Hematopoietic multipotent progenitor cell (in vitro differentiated cells): ENCODE data around the gene RDH8. TPM values are rescaled to one million over a fixed set of nuclear protein-coding genes. Genes with fewer than 3 reads are reported as not detected.
"Not testable (repeated sequence)": the region's sequence is repeated elsewhere in the genome, so short reads cannot be mapped to it uniquely, and the experiment has no call there.

ENCODE experiments used
- DNase-seq, 3 donors: peaks; one replicate each; pipeline ENCODE4 v3.0.0-alpha.2; 2011 to 2015; ENCODE audit warnings: low read depth in 2 of 3, low spot score in 2 of 3
- total RNA-seq: library from RNA; depleted of rRNA; stranded (reverse); fragments of >200 nt; gene quantifications from one replicate; pipeline ENCODE4 v1.2.3, GENCODE V29; 2012

The RDH8 gene
- total RNA-seq, 1 donor: not detected

DNA sequence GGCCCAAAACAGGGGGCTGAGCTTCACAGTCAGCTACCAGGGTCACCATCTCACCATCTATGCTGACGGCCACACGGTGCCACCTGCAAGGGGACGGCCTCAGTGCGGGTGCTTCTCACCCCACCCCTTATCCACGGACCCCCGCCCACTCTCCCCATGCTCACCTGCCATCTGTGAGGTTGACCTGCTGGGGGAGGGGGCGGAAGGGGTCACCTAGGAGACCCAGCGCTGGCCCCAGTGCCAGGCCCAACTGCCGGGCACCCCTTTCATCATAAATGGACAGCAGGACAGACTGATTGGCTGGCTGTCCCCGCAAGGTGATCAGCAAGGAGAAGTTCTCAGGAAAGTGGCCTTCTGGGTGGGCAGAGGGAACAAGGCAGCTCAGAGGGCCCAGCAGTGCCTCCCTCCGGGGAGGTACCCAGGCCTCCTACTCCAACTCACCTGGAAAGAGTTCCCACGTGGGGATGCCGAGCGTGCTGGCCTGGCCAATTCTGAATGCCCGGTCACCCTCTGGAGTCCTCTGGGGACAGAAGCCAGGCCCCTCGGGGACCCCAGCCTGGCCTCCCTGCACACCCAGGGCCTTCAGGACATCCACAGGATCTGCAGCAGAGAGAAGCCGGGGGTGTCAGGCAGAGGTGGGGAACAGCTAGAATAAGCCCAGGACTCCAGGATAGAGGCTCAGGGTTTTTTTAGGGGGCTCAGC is 7.5 kb upstream of the RDH8 start:
- no peak for DNase-seq

DNA sequence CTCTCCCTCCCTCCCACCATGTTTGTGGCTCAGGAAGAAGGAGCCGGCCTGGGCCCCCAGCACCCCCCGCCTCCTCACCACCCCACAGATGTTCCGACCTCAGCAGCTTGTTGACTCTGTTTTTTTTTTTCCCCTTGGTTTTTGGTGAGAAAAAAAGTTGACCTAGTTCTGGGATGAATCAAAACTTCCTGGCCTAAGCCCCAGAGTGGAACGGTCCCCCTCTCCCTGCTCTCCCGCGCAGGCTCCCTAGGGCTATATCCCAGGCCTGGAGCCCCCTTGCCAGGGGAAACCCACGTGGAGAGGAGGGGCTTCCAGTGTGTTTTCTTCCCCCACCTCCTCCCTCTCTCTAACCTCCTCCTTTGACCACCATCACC is 7.0 kb upstream of the RDH8 start:
- no peak for DNase-seq

DNA sequence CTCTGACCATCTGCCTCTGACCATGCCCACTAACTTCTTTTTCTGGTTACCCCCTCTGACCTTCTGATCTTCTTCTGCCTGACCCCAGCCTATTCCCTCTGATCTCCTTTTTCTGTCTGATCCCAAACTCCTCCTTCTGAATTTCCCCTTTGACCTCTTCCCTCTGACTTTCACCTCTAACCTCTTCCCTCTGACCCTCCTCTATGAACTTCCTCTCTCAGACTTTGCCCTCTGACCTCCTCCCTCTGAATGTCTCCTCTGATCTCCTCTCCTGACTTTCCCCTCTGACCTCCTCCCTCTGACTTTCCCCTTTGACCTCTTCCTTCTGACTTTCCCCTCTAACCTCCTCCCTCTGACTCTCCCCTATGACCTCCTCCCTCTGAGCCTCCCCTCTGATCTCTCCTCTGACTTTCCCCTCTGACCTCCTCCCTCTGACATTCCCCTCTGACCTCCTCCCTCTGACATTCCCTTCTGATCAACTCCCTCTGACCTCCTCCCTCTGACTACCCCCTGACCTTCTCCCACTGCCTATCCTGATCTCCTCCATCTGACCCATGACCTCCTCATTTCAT is 6.4 kb upstream of the RDH8 start:
- no peak for DNase-seq

DNA sequence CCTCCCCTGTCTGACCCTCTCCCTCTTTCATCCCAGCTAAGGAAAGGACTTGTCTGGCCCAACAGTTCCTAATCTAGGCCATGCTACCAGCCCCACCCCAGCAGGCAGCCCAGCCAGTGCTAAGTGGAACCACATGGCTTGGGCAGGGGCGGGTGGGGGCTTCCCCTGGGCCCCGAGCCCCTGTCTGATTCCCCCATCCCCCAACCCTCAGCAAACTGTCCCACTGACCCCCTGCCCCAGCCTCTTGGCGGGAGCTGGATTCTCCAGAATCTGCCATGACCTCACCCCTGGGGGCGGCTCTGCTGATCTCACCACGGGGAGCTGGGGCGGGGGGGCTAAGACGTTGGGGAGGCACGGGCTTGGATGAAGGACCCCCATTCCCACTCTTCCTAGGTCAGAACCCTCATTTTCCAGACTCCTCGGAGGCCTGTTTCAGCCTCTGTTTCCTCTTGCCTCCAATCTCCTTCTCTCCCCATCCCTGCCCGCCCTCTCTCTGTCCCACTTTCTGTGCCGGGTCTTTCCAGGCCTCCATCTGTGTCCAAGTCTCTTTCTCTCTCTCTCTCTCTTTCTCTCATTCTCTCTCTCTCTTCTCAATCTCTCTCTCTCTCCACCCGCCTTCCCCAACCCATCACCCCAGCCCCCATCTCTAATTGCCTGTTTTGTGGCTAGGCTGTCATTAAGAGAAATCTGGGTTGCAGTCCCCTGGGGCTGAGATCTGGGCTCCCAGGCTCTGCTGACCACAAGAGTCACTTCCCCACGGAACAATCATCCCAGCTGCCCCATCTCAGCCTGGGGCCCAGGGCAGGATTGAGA is 5.7 kb upstream of the RDH8 start:
- no peak for DNase-seq

DNA sequence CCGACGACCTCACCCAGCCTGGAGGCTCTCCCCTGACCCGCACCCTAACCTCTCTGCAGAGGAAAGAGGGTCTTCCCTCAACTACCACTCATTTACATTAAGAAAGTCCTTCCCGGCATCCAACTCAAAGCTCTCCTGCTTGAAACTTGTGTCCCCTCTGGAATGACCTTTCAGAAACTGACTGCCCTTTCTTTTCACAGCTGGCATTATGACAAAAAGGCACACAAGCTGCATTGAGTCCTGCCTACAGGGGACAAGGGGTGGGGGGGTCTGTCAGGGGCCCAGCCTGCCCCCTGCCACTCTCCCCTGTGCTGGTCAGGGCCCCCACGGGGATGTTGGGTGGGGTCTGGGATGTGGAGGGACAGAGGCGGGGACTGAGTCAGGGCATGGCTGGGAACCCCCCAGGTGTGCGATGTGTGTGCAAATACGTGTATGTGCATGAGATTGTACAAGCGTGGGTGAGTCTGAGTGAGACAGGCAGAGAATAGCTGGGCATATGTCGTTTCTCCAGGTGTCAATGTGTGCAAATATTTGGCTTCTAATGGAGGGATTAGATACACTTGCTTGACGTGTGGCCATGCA is 5.0 kb upstream of the RDH8 start:
- no peak for DNase-seq

DNA sequence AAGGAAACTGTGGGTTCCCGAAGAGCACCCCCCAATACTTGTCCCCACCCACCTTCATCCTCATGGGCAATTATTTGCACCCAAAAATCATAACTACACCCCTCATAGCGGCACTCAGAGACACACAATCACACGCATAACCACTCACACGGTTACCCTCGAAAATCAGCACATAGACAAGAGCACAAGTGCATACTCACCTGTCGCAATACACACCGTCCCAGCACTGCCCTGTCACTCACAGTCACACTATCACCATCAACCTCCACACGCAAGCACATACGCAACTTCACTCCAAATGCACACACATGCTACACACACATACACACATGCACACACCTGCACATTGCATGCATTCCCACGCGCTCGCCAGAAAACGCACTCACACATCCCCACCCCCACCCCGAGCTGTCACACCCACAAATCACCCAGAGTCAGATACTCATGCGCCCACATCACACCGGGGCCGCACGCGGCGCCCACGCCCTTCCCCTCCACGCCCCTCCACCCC is 3.5 kb upstream of the RDH8 start:
- DNase-seq: no peak

DNA sequence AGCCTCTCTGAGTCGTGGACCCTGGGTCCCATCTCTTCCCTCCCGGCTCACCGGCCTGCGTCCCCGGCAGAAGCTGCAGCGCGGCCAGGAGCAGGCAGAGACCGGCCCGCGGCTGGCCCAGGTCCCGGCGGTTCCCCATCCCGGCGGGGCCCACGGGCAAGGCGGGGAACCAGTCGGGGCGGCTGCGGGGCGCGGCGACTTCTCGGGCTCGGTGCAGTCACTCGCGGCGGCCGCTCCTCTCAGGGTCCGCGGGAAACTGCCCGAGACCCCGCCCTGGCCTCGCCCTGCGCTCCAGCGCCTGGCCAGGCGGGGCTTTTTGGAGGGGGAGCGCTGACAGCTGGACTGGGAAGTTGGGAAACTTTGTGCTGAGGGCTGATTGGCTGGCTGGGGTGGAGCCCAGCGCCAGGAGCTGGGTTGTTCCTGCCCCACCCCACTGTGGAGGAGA is 3.0 kb upstream of the RDH8 start, which contains the start of gene COL5A3:
Gene COL5A3, minus strand, starts transcription at position 258 of the 445 bp plus-strand sequence. Its CDS starts 119 bp downstream, at position 139.
- DNase-seq: no peak

DNA sequence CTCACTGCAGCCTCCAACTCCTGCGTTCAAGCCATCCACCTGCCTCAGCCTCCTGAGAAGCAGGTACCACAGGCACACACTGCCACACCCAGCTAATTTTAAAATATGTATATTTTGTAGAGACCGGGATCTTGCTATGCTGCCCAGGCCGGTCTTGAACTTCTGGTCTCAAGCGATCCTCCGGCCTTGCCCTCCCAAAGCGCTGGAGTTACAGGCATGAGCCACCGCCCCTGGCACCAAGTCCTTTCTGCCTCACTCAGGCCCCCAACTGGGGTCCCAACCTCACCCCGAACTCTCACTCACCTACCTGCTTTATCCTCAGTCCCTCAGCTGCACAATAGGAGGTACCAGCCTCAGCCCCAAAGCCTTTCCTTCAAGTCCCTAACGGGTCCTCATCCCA is 2.3 kb upstream of the RDH8 start:
- no peak for DNase-seq

DNA sequence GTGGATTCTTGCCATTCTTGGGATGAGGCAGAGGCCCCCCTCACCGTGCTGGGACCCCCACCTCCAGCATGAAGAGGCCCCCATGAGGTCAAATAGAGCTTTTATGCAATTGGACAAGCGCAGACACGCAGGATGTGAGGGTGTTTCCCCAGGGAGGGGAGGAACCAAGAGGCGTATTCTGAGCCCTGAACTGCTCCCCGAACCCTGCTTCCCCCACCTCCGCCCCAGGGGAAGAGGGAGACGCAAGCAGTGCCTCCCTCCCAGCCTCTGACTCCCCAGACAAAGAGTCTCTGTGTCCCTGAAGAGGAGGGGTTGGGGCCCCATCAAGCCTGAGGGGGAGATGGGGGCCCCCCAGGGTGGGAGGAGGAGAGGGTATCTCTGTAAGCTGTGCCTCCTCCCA is 1.3 kb upstream of the RDH8 start:
- no peak for DNase-seq

DNA sequence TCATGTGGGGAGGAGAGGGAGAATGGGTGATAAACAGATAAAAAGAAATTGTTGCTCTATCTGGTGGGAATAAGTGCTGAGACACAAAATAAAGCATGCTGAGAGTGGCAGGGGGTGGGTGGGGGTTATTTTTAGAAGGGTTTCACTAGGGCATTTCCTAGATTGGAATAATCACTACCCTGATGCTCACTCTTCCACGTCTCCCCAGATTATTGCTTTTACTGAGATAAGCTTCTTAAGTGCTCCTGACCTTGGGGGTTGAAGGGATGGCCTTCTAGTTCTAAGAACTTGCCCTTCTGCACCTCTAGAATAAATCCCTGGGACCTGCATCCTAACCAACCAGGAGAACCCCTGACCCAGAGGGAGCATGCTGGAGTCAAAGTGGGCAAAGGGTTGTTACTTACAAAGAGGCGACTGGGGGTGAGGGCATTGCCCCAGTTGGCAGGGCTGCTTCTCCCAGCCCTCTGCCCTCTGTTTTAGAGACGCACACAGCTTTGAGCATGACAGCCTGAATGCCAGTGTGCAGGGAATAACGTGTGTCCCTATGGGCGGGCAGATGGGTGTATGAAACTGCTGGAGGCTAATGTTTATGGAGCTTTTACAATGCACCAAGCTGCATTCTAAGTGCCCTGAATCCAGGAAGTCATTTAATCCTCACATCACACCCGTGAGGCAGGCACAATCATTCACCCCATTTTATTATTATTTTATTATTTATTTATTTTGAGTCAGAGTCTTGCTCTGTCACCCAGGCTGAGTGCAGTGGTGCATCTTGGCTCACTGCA is 743 bp downstream of the RDH8 start:
- no peak for DNase-seq

DNA sequence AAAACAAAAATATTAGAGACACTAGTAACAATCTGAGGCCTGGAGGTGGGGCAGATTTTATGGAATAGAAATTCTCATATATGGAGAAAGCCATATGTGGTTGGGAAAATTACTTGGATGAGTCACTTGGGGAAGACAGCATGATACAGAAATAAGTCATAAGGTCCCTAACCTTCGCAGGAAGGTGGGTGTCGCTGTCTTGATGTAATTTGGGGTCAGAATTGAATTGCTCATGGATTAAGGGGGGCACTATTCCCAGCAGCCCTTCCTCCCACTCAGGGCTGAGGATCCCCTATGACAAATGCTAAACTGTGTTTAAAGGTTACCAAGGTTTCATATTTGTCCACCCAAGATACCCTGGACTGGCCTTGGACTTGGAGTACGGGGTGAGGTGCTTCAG is 5.0 kb downstream of the RDH8 start:
- DNase-seq: no peak

DNA sequence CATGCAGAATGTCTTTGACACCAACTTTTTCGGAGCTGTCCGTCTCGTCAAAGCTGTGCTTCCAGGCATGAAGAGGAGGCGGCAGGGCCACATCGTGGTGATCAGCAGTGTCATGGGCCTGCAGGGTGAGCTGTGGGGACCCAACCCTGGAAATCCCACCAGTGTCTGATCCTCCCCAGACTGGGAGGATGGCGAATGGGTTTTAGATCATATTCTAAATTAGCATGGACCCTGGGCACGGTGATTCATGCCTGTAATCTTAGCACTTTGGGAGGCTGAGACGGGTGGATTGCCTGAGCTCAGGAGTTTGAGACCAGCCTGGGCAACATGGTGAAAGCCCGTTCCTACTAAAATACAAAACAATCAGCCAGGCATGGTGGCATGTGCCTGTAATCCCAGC is 5.5 kb downstream of the RDH8 start:
- no peak for DNase-seq

DNA sequence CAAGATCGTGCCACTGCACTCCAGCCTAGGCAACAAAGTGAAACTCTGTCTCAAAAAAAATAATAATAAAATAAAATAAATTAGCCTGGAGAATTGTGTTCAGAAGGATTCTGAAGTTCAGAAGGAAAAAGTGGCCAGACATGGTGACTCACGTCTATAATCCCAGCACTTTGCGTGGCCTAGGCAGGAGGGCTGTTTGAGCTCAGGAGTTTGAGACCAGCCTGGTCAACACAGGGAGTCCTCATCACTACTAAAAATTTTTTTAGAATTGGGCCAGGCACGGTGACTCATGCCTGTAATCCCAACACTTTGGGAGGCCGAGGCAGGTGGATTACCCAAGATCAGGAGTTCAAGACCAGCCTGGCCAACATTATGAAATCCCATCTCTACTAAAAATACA is 6.0 kb downstream of the RDH8 start:
- no peak for DNase-seq

DNA sequence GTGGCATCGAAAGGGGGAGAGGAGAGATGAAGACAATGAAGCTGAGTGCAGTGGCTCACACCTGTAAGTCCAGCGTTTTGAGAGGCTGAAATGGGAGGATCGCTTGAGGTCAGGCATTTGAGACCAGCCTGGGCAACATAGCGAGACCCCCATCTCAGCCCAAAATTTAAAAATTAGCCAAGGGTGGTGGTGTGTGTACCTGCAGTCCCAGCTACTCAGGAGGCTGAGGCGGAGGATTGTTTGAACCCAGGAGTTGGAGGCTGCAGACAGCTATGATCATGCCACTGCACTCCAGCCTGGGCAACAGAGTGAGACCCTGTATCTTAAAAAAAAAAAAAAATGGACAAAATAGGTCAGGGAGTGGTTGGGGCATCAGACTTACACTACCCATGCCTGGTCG is 7.6 kb downstream of the RDH8 start:
- DNase-seq: no peak

DNA sequence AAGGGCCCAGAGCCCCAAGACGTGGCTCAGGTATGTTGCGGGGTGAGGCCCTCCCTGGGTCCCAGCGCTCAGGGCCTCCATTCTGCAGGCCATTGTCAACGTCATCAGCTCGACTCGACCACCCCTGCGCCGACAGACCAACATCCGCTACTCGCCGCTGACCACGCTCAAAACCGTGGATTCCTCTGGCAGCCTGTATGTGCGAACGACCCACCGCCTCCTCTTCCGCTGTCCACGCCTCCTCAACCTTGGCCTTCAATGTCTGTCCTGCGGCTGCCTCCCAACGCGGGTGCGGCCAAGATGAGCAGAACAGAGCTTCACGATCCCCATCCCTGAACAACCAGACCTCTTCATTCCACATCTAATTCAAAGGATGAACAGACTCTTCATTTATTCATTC is 8.2 kb downstream of the RDH8 start:
- DNase-seq: no peak

DNA sequence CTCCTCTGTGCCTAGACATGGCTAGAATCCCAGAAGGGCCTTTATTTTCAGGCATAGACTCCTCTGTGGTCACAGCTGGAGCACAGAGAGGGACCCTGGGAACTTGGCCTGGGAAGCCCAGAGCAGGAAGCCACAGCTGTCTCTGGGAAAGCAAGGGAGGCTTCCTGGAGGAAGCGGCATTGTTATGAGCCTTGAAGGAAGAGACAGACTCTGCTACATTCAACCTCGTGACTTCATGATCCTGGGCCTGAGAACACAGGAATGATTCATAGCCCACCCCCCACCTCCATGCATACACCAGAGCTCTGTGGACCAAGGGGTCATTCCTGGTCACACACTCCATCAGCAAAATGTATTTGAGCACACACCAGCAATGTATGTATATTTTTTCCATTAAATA is 8.6 kb downstream of the RDH8 start:
- no peak for DNase-seq

DNA sequence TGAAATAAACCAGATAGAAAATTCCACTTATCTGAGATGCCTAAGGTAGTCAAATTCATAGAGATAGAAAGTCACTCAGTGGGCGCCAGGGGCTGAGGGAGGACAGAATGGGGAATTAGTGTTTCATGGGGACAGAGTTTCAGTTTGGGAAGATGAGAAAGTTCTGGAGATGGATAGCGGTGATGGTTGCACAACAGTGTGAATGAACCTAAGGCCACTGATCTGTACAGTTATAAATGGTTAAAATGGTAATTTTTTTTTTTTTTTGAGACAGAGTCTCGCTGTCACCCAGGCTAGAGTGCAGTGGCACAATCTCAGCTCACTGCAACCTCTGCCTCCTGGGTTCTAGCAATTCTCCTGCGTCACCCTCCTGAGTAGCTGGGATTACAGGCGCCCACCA is 9.8 kb downstream of the RDH8 start:
- DNase-seq: not testable (repeated sequence)

DNA sequence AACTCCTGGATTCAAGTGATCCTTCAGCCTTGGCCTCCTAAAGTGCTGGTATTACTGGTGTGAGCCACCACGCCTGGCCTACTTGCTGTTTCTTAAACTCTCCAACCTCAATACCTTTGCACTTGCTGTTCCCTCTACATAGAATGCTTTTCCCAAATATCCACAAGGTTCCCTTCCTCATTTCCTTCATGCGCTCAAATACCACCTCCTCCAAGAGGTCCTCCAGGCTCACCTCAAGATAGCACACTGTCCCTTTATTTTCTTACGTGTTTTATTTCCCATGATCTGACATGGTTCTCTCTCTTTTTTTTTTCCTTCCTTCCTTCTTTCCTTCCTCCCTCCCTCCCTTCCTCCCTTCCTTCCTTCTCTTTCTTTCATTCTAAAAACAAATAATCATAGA is 13.5 kb downstream of the RDH8 start:
- DNase-seq: no peak

DNA sequence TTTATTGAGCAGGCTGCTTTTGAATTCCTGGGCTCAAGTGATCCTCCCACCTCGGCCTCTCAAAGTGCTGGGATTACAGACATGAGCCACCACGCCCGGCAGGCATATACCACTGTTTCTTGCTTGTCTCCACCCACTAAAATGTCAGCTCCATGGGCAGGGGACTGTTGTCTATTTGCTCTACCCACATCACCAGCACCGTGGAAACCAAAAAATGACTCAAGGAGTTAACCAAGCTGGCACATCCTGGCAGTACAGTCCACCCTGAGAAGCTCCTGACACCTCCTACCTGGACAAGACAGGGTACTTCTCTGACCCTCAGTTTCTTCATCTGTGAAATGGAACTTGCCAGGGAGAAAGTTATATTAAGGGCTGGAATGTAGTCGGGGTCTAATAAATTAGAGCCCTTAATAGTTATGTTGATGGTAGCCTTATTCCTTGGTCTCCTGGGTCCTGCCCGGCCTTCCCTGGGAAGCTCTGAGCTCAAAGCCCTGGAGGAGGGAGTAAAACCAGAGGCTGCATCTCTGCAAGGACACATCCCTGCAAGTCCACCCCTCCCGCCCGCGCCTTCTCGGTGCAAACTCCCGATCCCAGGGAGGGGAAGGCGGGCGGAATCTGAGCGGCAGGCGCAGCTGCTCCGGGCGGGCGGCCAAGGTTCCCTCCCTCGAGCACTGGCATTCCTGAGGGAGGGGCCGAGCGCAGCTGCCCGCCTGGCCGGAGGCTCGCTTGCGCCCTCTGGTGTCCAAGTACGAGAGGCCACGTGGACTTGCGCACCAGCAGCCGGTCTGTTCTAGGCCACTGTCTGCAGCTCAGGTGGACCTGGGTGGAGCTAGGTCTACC is 14.1 kb downstream of the RDH8 start:
- peak; percentile 58 to 77 (median 72) for DNase-seq

DNA sequence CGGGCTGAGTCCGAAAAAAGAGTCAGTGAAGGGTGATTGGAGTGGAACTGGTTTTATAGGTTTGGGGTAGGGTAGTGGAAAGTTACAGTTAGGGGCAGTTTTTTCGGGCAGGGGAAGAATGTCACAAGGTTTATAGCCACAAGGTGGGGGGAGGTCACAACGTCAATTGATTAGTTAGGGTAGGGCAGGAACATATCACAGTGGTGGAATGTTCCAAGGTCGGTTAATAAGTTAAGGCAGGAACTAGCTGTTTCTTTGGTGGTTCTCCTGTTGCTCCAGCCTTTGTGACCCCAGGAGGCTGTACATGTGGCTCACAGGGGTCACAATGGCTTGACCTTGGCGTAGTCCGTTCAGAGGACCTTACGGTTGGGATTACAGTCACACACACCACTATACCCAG is 20.3 kb downstream of the RDH8 start:
- no peak for DNase-seq
